GM23248 (cell line): ENCODE data around the gene UFSP1.

ENCODE experiments used
- EZH2 ChIP-seq: fragments of 200-600 bp; sonication (generic); IDR thresholded peaks from 2 replicates; pipeline ENCODE4 v1.6.1; 2018; ENCODE audit warnings: antibody characterized with exemption, mild to moderate bottlenecking; ENCODE audit not compliant: insufficient read depth, poor library complexity, severe bottlenecking
- EZH2phosphoT487 ChIP-seq: fragments of 200-600 bp; sonication (generic); IDR thresholded peaks from 2 replicates; pipeline ENCODE4 v1.6.1; 2018; ENCODE audit warnings: antibody characterized with exemption, moderate library complexity, mild to moderate bottlenecking, low read depth; ENCODE audit not compliant: insufficient read depth

- TF ChIP-seq EZH2 (no peak), EZH2phosphoT487 (no peak)
These were observed 3.2 kb downstream of the UFSP1 start for GRCh38 chr7:100886142-100886935.
